WTC11 (cell line): ENCODE measurements around the gene BCAT1.

ENCODE experiments used
- MLX ChIP-seq: sonication (generic); formaldehyde crosslinking; IDR thresholded peaks from 2 replicates; pipeline ENCODE4 v1.8.1; 2023; ENCODE audit warnings: mild to moderate bottlenecking, missing genetic modification reagents, moderate library complexity
- NFE2L1 ChIP-seq: sonication (generic); formaldehyde crosslinking; IDR thresholded peaks from 2 replicates; pipeline ENCODE4 v1.8.1; 2023; ENCODE audit warnings: missing genetic modification reagents
- RELA ChIP-seq: sonication (generic); formaldehyde crosslinking; IDR thresholded peaks from 2 replicates; pipeline ENCODE4 v1.8.1; 2022; ENCODE audit warnings: missing genetic modification reagents, mild to moderate bottlenecking, borderline replicate concordance
- SP1 ChIP-seq: sonication (generic); formaldehyde crosslinking; conservative IDR thresholded peaks from 2 replicates; pipeline ENCODE4 v1.8.1; 2022; ENCODE audit warnings: missing genetic modification reagents
- TF ChIP-seq, protein P1 (sequence below): sonication (generic); formaldehyde crosslinking; IDR thresholded peaks from 2 replicates; pipeline ENCODE4 v1.8.0; 2022; ENCODE audit warnings: mild to moderate bottlenecking, missing genetic modification reagents
- TF ChIP-seq, protein P2 (sequence below): sonication (generic); formaldehyde crosslinking; IDR thresholded peaks from 2 replicates; pipeline ENCODE4 v1.8.1; 2022; ENCODE audit warnings: low read depth, mild to moderate bottlenecking, moderate library complexity, missing genetic modification reagents, borderline replicate concordance
- TF ChIP-seq, protein P3 (sequence below): fragments of 200-600 bp; IDR thresholded peaks from 2 replicates; pipeline ENCODE4 v1.8.0; 2022; ENCODE audit warnings: antibody characterized with exemption

DNA sequence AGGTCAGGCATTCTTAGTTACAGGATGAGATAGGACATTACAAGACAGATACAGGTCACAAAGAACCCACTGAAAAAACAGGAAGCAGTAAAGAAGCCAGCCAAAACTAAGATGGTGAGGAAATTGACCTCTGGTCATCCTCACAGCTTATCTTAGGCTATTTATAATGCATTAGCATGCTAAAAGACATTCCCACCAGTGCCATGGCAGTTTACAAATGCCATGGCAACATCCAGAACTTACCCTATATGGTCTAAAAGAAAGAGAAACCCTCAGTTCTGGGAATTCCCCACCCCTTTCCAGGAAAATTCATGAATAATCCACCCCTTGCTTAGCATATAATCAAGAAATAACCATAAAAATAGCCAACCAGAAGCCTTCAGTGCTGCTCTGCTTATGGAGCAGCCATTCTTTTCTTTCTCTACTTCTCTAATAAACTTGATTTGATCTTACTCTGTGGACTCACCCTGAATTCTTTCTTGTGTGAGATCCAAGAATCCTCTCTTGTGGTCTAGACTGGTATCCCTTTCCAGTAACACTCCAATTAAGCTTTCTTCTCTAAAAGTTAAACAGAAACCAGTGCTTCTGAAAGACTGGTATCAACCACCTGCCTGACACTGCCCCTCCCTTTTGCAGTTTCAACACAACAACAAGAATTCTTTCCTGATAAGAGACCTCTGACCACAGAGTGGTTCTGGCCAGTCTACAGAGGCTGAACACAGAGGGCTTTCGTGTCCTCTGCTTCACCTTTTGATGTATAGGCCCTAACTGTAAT, 86.9 kb downstream of the BCAT1 start:
- no peak for TF ChIP-seq MLX (CRISPR knock-in tag)
- no peak for TF ChIP-seq SP1 (CRISPR knock-in tag)
- TF ChIP-seq, protein P1, sequence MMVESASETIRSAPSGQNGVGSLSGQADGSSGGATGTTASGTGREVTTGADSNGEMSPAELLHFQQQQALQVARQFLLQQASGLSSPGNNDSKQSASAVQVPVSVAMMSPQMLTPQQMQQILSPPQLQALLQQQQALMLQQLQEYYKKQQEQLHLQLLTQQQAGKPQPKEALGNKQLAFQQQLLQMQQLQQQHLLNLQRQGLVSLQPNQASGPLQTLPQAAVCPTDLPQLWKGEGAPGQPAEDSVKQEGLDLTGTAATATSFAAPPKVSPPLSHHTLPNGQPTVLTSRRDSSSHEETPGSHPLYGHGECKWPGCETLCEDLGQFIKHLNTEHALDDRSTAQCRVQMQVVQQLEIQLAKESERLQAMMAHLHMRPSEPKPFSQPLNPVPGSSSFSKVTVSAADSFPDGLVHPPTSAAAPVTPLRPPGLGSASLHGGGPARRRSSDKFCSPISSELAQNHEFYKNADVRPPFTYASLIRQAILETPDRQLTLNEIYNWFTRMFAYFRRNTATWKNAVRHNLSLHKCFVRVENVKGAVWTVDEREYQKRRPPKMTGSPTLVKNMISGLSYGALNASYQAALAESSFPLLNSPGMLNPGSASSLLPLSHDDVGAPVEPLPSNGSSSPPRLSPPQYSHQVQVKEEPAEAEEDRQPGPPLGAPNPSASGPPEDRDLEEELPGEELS (CRISPR knock-in tag): no peak
- TF ChIP-seq, protein P2, sequence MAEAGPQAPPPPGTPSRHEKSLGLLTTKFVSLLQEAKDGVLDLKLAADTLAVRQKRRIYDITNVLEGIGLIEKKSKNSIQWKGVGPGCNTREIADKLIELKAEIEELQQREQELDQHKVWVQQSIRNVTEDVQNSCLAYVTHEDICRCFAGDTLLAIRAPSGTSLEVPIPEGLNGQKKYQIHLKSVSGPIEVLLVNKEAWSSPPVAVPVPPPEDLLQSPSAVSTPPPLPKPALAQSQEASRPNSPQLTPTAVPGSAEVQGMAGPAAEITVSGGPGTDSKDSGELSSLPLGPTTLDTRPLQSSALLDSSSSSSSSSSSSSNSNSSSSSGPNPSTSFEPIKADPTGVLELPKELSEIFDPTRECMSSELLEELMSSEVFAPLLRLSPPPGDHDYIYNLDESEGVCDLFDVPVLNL: no peak
- TF ChIP-seq, protein P3, sequence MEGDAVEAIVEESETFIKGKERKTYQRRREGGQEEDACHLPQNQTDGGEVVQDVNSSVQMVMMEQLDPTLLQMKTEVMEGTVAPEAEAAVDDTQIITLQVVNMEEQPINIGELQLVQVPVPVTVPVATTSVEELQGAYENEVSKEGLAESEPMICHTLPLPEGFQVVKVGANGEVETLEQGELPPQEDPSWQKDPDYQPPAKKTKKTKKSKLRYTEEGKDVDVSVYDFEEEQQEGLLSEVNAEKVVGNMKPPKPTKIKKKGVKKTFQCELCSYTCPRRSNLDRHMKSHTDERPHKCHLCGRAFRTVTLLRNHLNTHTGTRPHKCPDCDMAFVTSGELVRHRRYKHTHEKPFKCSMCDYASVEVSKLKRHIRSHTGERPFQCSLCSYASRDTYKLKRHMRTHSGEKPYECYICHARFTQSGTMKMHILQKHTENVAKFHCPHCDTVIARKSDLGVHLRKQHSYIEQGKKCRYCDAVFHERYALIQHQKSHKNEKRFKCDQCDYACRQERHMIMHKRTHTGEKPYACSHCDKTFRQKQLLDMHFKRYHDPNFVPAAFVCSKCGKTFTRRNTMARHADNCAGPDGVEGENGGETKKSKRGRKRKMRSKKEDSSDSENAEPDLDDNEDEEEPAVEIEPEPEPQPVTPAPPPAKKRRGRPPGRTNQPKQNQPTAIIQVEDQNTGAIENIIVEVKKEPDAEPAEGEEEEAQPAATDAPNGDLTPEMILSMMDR: no peak
- TF ChIP-seq NFE2L1 (CRISPR knock-in tag): no peak
- no peak for TF ChIP-seq RELA (CRISPR knock-in tag)
